NCI-H345 treated with DMSO at 0.1 percent for 48 hours (cell line): Measurements from ENCODE around the gene TMEM209.
"Not testable (repeated sequence)": the region's sequence is repeated elsewhere in the genome, so short reads cannot be mapped to it uniquely, and the experiment has no call there.

Experiments used
- DNase-seq: peaks from one replicate; lab custom pipeline; 2025; ENCODE audit not compliant: unreplicated experiment; lab: John Stamatoyannopoulos, UW

TMEM209 gene

DNA sequence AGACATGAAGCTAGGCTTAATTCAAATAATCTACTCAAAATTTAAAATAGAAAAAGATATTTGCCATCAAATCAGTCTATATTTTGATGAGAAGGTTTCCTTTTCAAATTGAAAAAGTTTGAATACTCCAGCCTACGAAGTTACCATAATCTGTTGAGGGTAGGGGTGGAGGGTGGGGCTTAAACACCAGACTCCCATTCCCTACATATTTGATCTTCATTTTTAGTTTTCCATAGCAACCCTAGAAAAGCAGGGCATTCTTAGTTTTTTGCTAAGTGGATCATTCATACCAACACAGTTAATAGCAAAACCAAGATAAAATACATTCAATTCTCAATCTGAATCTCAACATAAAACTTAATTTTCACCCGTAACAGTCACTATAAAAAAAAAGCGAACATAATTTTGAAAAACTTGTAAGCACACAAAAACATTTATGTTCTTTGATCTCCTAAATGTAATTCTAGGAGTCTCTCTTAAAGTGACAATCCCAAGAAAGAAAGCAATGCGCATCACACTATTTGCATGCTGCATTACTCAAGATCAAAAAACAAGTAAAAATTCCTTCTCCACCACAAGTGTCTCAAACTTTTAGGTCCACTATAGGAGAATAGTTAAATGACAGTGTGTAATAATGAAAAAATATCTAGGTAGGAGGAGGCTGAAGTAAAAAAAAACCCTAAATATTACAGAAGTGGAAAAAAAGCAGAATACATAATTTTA lies 30.8 kb downstream of the TMEM209 start:
- DNase-seq, result no peak

GRCh38 chr7:130162196-130162595 lies 43.0 kb downstream of the TMEM209 start:
- no peak for DNase-seq

DNA sequence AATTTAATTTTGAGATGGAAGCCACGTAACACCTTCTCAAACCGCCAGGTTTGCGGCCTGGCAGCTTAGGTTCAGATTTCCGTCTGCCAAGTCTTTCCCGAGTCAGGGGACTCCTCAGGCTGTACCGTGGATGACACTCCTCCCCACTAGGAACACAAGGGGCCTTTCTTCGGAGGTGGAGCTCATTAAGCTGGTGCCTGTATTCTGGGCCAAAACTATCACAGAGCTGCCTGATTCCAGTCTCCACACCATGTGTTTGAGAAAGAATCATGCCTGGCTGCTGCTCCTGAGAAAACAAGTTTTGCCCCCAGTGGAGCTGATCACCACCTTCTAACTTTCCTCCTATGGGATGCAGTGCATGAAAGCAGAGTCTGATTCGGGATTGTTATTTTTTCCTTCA lies 44.8 kb downstream of the TMEM209 start:
- DNase-seq, result no peak

GRCh38 chr7:130160023-130160422 lies 45.2 kb downstream of the TMEM209 start:
- DNase-seq, result no peak

DNA sequence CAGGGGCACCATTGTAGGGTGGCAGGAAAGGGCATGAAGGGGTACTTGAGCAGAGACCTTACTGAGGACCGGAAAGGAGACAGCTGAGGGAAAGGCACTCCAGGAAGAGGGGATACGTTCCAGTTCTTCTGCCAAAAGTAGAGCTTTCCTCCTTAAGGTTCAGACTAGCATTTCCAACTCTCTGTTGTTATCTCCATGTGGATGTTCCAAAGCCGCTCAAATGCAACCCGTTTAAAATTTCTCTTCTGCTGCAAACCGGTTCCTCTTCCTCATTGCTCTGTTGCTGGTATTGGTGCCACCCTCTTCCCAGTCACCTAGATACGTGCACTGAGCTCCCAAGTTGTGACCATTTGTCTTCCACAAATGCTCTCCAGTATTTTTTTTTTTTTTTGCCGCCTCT lies 47.5 kb downstream of the TMEM209 start:
- no peak for DNase-seq

DNA sequence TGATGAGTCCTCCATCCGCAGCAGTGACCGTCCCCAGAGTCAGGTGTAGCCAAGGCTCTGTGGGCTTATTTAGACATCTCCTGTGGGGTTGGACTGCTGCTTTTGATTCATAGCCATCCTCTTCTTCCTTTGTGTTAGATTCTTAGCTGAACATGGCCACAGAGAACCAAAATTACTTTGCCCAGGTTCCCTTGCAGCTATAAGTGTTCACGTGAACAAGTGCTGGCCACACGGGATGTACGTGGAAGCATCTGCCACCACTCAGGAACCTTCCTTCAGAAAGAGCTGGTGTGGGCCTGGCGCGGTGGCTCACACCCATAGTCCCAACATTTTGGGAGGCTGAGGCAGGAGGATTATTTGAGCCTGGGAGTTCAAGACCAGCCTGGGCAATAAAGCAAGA lies 49.1 kb downstream of the TMEM209 start:
- no peak for DNase-seq

GRCh38 chr7:130154501-130155317 lies 50.5 kb downstream of the TMEM209 start:
- DNase-seq, result peak; percentile 82

- DNase-seq, result peak; percentile 81
Observed at GRCh38 chr7:130154131-130154500, 51.1 kb downstream of the TMEM209 start.

DNA sequence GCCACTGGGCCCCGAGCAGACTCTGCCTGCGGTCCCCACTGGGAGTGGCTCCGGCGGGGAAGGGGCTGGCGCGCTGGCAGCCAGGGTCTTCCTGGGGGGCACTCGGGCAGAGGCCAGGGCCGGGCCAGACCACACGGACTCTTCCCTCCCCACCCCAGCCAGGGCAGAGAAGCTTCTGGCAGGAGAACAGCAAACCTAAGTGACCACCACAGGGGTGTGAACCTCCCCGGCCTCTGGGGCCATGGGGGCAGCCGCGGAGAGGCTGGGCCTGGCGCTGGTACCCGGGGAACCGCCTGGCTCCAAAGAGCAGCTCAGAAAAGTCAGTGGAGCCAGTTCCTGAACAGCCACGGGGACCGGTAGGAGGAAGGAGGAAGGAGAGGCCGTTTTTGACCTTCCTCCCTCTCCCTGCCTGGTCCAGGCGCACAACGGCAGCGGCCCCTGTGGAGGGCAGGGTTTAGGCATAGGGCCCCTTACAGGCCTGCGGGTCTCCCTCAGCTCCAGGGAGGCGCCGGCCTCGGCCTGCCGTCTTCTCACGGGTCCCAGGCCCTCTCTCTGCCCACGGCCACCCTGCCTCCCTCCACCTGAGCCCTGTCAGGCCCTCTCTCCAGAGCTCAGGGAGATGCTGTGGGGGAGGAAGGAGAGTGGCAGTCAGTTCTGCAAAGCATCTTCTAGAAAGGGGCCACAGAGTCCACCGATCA lies 51.8 kb downstream of the TMEM209 start:
- DNase-seq, result no peak

GRCh38 chr7:130152493-130153210 lies 52.6 kb downstream of the TMEM209 start:
- DNase-seq, result no peak

DNA sequence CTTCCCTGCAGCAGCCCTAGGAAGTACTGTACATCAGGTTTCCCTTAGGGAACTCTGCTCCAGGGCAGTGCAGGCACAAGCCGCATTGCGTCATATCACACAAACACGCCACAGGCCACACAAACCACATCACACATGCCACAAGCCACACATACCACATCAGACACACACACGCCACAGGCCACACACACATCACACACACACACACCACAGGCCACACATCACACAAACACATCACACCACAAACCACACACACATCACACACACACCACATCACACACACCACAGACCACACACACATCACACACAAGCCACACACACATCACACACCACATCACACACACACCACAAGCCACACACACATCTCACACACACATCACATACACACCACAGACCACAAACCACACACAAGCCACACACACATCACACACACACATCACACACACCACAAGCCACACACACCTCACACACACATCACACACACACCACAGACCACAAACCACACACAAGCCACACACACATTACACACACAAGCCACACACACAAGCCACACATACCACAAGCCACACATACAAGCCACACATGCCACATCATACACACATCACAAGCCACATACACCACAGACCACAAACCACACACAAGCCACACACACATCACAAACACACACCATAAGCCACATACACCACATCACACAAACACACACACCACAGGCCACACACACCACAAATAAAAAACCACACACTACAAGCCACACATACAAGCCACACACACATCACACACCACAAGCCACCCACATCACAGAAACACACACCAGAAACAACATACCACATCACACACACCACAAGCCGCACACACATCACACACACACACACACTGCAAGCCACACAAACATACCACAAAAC lies 53.4 kb downstream of the TMEM209 start:
- no peak for DNase-seq

GRCh38 chr7:130150587-130150986 lies 54.6 kb downstream of the TMEM209 start:
- DNase-seq, result no peak

DNA sequence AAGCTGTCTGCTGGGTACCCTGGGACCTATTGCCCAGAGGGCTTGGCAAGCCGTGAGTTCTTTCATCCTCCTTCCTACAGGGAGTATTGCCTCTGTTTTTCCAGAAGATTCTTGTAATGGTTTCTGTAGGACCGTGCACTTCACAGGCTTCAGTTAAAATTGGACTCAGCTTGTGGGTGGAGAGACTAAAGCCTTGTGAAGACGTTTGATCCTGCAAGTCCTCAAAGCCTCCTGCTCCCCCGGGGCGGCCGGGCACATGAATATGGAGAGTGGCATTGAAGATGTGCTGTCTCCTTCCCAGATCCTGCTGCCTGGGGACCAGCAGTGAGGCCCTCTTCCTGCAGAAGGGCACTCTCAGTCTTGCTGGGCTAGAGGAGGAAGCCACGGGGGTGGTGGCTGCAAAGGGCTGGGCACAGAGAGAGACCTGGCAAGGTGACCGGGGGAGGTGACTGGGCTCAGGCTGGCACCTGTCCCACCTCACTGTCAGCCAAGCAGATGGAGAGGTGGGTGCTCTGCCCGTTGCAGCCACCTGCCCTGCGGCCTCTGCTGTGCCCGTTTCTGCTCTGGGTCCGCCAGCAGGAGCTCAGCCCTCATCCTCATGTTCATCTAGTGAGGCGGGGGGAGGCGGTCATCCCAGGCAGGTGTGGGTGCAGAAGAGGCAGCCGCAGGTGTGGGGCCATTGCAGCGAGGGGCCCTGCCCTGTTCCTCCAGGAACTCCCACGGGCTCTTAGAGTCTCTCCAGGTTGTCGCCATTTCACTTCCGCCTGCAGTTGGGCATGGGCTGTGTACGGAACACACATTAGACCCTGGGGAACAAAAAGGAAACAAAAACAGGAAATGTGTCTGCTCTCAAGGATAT lies 55.7 kb downstream of the TMEM209 start:
- DNase-seq, result peak; percentile 70

DNA sequence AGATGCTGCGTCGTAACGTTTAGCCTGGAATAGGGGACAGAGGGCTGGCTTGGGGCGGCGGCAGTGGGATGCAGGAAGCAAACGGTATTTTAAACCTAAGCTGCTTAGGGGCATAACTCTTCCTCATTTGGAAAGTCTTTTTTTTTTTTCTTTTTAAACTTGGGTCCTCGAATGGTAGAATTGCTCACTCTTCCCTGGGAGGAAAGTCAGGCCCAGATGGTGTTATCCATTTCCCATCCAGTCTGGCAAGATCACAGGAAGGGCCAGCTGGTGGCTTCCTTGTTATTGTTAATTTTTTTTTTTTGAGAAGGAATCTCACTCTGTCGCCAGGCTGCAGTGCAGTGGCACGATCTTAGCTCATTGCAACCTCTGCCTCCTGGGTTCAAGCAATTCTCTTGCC lies 56.6 kb downstream of the TMEM209 start:
- DNase-seq, result no peak

GRCh38 chr7:130147710-130148325 lies 57.4 kb downstream of the TMEM209 start:
- DNase-seq, result no peak

DNA sequence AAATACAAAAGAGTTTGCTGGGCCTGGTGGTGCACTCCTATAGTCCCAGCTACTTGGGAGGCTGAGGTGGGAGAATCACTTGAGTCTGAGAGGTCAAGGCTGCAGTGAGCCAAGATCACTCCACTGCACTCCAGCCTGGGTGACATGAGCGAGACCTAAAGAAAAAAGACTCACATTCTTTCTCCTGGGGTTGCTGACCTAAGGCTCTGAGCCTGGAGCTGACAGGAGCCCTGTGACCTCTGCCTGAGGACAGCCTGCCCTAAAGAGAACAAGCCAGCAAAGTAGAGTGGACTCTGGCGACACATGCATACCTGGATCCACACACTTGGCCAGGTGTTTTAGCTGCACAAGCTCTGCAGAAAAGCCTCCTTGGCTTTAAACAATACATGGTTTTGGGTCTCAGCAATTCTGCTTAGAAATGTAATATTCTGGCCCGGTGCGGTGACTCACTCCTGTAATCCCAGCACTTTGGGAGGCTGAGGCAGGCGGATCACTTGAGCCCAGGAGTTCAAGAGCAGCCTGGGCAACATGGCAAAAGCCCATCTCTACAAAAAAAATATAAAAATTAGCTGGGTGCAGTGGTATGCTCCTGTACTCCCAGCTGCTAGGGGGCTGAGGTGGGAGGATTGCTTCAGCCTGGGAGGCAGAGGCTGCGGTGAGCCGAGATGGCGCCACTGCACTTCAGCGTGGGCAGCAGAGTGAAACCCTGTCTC lies 58.4 kb downstream of the TMEM209 start:
- DNase-seq, result no peak

- not testable (repeated sequence) for DNase-seq
Observed at GRCh38 chr7:130146142-130146541, 59.1 kb downstream of the TMEM209 start.

- no peak for DNase-seq
Observed at GRCh38 chr7:130145424-130146100, 59.6 kb downstream of the TMEM209 start.
